WTC11 (cell line): Measurements from ENCODE around the gene TEAD1. TPM values are rescaled to one million over a fixed set of nuclear protein-coding genes. Genes with fewer than 3 reads are reported as not detected.

Experiments
- ATAC-seq: fragments of 200-7000 bp; cut with Tn5 transposase; 2 replicates; pipeline ENCODE4 v1.10.0; 2021; ENCODE audit warnings: mild to moderate bottlenecking, moderate library complexity
- CTCF ChIA-PET: fragments of 300-600 bp; sonication (Branson Sonifier 250); formaldehyde crosslinking; loops from one replicate; lab custom pipeline; 2021; ENCODE audit warnings: antibody characterized with exemption; lab: Charles Lee
- POLR2A ChIA-PET: fragments of 350-600 bp; sonication (Branson Sonifier 250); formaldehyde crosslinking; loops from one replicate; lab custom pipeline; 2021; ENCODE audit warnings: antibody characterized with exemption; lab: Charles Lee
- DNase-seq: peaks from one replicate; pipeline ENCODE4 v3.0.0; 2021; ENCODE audit warnings: low spot score
- H3K27ac Mint-ChIP-seq: 2 replicates; pipeline ENCODE4 v1.8.0; 2021; ENCODE audit warnings: mixed read lengths
- H3K27me3 Mint-ChIP-seq: 2 replicates; pipeline ENCODE4 v1.8.0; 2021; ENCODE audit warnings: low read depth, mild to moderate bottlenecking, moderate library complexity, mixed read lengths
- H3K36me3 Mint-ChIP-seq: 2 replicates; pipeline ENCODE4 v1.8.0; 2021; ENCODE audit warnings: mixed read lengths
- H3K4me1 Mint-ChIP-seq: 2 replicates; pipeline ENCODE4 v1.8.0; 2022; ENCODE audit warnings: mixed read lengths
- H3K4me3 Mint-ChIP-seq: 2 replicates; pipeline ENCODE4 v1.8.0; 2021; ENCODE audit warnings: mild to moderate bottlenecking, moderate library complexity, mixed read lengths
- H3K9me3 Mint-ChIP-seq: 2 replicates; pipeline ENCODE4 v1.8.0; 2021; ENCODE audit warnings: mixed read lengths
- HMGA2 ChIP-seq: fragments of 250-450 bp; sonication (Bioruptor Pico); IDR thresholded peaks from 2 replicates; pipeline ENCODE4 v1.4.0; 2021; ENCODE audit warnings: mild to moderate bottlenecking, moderate library complexity
- NR2C2 ChIP-seq: sonication (generic); formaldehyde crosslinking; IDR thresholded peaks from 2 replicates; pipeline ENCODE4 v1.8.0; 2022; ENCODE audit warnings: mild to moderate bottlenecking, missing genetic modification reagents
- SMAD3 ChIP-seq: sonication (generic); formaldehyde crosslinking; IDR thresholded peaks from 2 replicates; pipeline ENCODE4 v1.8.0; 2022; ENCODE audit warnings: missing genetic modification reagents, mild to moderate bottlenecking, borderline replicate concordance
- TEAD1 ChIP-seq: sonication (generic); formaldehyde crosslinking; IDR thresholded peaks from 2 replicates; pipeline ENCODE4 v1.8.0; 2022; ENCODE audit warnings: mild to moderate bottlenecking, missing genetic modification reagents
- TP53 ChIP-seq: sonication (generic); formaldehyde crosslinking; IDR thresholded peaks from 2 replicates; pipeline ENCODE4 v1.8.1; 2023; ENCODE audit warnings: mild to moderate bottlenecking, missing genetic modification reagents
- ZNF263 ChIP-seq: sonication (generic); formaldehyde crosslinking; IDR thresholded peaks from 2 replicates; pipeline ENCODE4 v1.8.1; 2022; ENCODE audit warnings: low read depth, mild to moderate bottlenecking, moderate library complexity, missing genetic modification reagents
- ZNF317 ChIP-seq: sonication (generic); formaldehyde crosslinking; IDR thresholded peaks from 2 replicates; pipeline ENCODE4 v1.8.1; 2023; ENCODE audit warnings: low read depth, mild to moderate bottlenecking, moderate library complexity, missing genetic modification reagents, borderline replicate concordance
- total RNA-seq: library from RNA; stranded (reverse); gene quantifications from 3 replicates; pipeline ENCODE4 v1.2.3, GENCODE V29; 2021
- TF ChIP-seq, protein P1 (sequence below): fragments of 250-450 bp; sonication (Bioruptor Pico); IDR thresholded peaks from 2 replicates; pipeline ENCODE4 v1.9.0; 2021; ENCODE audit warnings: moderate library complexity, mild to moderate bottlenecking, inconsistent platforms, borderline replicate concordance
- TF ChIP-seq, protein P2 (sequence below): sonication (generic); formaldehyde crosslinking; IDR thresholded peaks from 2 replicates; pipeline ENCODE4 v1.8.1; 2023; ENCODE audit warnings: mild to moderate bottlenecking, moderate library complexity, missing genetic modification reagents
- TF ChIP-seq, protein P3 (sequence below): sonication (generic); formaldehyde crosslinking; IDR thresholded peaks from 2 replicates; pipeline ENCODE4 v1.8.0; 2023; ENCODE audit warnings: mild to moderate bottlenecking, missing genetic modification reagents
- TF ChIP-seq, protein P4 (sequence below): fragments of 200-600 bp; IDR thresholded peaks from 2 replicates; pipeline ENCODE4 v1.8.0; 2022; ENCODE audit warnings: antibody characterized with exemption
- TF ChIP-seq, protein P5 (sequence below): sonication (generic); formaldehyde crosslinking; IDR thresholded peaks from 2 replicates; pipeline ENCODE4 v1.8.1; 2022; ENCODE audit warnings: low read depth, missing genetic modification reagents, borderline replicate concordance
- TF ChIP-seq, protein P6 (sequence below): sonication (generic); formaldehyde crosslinking; conservative IDR thresholded peaks from 2 replicates; pipeline ENCODE4 v1.8.1; 2022; ENCODE audit warnings: mild to moderate bottlenecking, missing genetic modification reagents

The TEAD1 gene
- total RNA-seq, 1 experiment from 2014 or later = 79.9 TPM

DNA sequence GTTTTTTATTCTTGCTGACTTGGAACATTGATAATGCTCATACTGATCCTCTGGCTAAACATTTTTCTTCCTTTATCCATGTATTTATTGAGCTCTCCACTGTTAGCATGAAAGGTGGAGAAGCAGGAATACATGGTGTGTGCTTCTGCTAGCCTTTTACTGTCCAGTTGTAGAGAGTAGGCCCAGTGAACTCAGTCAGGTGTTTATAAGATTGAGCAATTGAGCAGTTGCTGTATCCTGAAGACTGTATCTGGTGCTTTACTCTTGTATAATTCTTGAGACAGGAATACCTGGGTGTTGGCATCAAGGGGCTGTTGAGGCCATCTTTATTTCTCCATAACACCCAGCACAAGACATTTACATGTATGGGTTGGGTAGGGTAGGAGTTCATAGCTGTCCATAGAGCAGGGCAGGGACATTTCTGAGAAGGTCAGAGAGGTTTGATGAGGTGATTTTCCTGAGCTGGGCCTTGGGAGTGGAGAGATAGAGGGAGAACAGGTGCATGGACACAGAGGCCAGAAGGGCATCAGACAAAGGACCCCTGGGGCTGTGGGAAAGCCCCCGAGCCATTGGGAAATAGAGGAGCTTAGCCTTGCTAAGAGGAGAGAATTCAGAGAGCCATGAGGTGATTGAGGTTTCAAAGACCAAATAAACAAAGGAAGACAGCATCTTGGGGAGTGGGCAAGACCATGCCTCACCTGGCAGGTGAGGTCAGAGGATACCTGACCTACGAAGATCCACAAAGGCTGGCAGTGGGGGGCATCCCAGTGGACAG lies 155.5 kb downstream of the TEAD1 start:
- Mint-ChIP-seq H3K36me3 (peaks cover 6% of the 10 kb centered on the region; the same call in 1 of the 2 replicates), H3K4me1 (peaks cover 82% of the 10 kb centered on the region), H3K27ac (peak overlapping the region; percentile 99), H3K9me3 (peaks cover 6% of the 10 kb centered on the region; the same call in 1 of the 2 replicates), H3K4me3 (peak overlapping the region; percentile 79; the same call in 1 of the 2 replicates), H3K27me3 (no peaks in the 10 kb centered on the region)
- DNase-seq (no peak), ATAC-seq (no peak)
- CTCF ChIA-PET = interaction anchor here (1.0 kb wide), 1 partner anchor 230 kb away, joined by 3 read pairs; no protein-coding TSS in a partner anchor
- POLR2A ChIA-PET = no interaction called here
- TF ChIP-seq TP53 (CRISPR knock-in tag) = no peak

DNA sequence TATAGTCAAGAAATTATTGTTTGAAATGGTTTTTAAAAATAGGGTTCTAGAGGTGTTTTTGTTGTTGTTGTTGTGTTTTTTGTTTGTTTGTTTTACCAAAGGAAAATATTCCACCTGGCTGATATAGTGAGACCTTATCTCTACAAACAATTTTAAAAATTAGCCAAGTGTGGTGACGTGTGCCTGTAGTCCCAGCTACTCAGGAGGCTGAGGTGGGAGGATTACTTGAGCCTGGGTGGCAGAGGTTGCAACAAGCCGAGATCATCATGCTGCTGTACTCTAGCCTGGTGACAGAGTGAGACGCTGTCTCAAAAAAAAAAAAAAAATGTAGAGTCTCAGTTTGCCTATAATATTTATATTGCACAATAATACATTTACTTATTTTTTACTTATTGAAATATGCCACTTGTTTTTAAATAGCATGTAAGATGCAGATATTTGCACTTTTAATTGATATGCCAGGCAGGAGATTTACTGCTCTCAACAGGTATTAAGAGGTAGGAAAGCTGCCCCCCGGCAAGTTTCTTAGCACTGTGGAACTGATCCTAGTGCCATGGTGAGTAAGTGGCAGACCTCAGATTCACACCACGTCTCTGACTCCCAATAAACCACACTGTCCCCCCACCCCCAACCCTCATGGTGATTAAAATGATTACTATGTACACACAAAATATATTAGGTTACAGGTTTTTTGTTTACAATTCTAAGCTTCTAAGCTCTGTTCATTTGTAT lies 157.4 kb downstream of the TEAD1 start:
- DNase-seq = no peak
- TF ChIP-seq, protein P1, sequence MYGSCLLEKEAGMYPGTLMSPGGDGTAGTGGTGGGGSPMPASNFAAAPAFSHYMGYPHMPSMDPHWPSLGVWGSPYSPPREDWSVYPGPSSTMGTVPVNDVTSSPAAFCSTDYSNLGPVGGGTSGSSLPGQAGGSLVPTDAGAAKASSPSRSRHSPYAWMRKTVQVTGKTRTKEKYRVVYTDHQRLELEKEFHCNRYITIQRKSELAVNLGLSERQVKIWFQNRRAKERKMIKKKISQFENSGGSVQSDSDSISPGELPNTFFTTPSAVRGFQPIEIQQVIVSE (CRISPR knock-in tag) = no peak
- TF ChIP-seq, protein P2, sequence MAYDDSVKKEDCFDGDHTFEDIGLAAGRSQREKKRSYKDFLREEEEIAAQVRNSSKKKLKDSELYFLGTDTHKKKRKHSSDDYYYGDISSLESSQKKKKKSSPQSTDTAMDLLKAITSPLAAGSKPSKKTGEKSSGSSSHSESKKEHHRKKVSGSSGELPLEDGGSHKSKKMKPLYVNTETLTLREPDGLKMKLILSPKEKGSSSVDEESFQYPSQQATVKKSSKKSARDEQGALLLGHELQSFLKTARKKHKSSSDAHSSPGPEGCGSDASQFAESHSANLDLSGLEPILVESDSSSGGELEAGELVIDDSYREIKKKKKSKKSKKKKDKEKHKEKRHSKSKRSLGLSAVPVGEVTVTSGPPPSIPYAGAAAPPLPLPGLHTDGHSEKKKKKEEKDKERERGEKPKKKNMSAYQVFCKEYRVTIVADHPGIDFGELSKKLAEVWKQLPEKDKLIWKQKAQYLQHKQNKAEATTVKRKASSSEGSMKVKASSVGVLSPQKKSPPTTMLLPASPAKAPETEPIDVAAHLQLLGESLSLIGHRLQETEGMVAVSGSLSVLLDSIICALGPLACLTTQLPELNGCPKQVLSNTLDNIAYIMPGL (CRISPR knock-in tag) = no peak
- TF ChIP-seq HMGA2 (CRISPR knock-in tag) = no peak
- TF ChIP-seq, protein P3, sequence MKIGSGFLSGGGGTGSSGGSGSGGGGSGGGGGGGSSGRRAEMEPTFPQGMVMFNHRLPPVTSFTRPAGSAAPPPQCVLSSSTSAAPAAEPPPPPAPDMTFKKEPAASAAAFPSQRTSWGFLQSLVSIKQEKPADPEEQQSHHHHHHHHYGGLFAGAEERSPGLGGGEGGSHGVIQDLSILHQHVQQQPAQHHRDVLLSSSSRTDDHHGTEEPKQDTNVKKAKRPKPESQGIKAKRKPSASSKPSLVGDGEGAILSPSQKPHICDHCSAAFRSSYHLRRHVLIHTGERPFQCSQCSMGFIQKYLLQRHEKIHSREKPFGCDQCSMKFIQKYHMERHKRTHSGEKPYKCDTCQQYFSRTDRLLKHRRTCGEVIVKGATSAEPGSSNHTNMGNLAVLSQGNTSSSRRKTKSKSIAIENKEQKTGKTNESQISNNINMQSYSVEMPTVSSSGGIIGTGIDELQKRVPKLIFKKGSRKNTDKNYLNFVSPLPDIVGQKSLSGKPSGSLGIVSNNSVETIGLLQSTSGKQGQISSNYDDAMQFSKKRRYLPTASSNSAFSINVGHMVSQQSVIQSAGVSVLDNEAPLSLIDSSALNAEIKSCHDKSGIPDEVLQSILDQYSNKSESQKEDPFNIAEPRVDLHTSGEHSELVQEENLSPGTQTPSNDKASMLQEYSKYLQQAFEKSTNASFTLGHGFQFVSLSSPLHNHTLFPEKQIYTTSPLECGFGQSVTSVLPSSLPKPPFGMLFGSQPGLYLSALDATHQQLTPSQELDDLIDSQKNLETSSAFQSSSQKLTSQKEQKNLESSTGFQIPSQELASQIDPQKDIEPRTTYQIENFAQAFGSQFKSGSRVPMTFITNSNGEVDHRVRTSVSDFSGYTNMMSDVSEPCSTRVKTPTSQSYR (CRISPR knock-in tag) = no peak
- TF ChIP-seq, protein P4, sequence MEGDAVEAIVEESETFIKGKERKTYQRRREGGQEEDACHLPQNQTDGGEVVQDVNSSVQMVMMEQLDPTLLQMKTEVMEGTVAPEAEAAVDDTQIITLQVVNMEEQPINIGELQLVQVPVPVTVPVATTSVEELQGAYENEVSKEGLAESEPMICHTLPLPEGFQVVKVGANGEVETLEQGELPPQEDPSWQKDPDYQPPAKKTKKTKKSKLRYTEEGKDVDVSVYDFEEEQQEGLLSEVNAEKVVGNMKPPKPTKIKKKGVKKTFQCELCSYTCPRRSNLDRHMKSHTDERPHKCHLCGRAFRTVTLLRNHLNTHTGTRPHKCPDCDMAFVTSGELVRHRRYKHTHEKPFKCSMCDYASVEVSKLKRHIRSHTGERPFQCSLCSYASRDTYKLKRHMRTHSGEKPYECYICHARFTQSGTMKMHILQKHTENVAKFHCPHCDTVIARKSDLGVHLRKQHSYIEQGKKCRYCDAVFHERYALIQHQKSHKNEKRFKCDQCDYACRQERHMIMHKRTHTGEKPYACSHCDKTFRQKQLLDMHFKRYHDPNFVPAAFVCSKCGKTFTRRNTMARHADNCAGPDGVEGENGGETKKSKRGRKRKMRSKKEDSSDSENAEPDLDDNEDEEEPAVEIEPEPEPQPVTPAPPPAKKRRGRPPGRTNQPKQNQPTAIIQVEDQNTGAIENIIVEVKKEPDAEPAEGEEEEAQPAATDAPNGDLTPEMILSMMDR = no peak
- no peak for TF ChIP-seq ZNF317 (CRISPR knock-in tag)
- TF ChIP-seq TEAD1 (CRISPR knock-in tag) = no peak
- no peak for TF ChIP-seq NR2C2 (CRISPR knock-in tag)
- TF ChIP-seq SMAD3 (CRISPR knock-in tag) = no peak
- TF ChIP-seq ZNF263 (CRISPR knock-in tag) = no peak
- TF ChIP-seq, protein P5, sequence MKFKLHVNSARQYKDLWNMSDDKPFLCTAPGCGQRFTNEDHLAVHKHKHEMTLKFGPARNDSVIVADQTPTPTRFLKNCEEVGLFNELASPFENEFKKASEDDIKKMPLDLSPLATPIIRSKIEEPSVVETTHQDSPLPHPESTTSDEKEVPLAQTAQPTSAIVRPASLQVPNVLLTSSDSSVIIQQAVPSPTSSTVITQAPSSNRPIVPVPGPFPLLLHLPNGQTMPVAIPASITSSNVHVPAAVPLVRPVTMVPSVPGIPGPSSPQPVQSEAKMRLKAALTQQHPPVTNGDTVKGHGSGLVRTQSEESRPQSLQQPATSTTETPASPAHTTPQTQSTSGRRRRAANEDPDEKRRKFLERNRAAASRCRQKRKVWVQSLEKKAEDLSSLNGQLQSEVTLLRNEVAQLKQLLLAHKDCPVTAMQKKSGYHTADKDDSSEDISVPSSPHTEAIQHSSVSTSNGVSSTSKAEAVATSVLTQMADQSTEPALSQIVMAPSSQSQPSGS (CRISPR knock-in tag) = no peak
- TF ChIP-seq, protein P6, sequence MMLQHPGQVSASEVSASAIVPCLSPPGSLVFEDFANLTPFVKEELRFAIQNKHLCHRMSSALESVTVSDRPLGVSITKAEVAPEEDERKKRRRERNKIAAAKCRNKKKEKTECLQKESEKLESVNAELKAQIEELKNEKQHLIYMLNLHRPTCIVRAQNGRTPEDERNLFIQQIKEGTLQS (CRISPR knock-in tag) = no peak
- CTCF ChIA-PET = no interaction called here
- no peak for ATAC-seq
- Mint-ChIP-seq H3K27me3 (no peaks in the 10 kb centered on the region), H3K4me3 (no peak overlapping the region), H3K36me3 (peaks cover 6% of the 10 kb centered on the region; the same call in 1 of the 2 replicates), H3K4me1 (peaks cover 71% of the 10 kb centered on the region), H3K9me3 (peaks cover 6% of the 10 kb centered on the region; the same call in 1 of the 2 replicates), H3K27ac (peak overlapping the region; percentile 45)
- POLR2A ChIA-PET = no interaction called here
